Measurements from ENCODE around the gene ZC3H12A. TPM values are rescaled to one million over a fixed set of nuclear protein-coding genes. Genes with fewer than 3 reads are reported as not detected.

Gene ZC3H12A
- total RNA-seq, 1 experiment from 2014 or later = 6.7 TPM

DNA sequence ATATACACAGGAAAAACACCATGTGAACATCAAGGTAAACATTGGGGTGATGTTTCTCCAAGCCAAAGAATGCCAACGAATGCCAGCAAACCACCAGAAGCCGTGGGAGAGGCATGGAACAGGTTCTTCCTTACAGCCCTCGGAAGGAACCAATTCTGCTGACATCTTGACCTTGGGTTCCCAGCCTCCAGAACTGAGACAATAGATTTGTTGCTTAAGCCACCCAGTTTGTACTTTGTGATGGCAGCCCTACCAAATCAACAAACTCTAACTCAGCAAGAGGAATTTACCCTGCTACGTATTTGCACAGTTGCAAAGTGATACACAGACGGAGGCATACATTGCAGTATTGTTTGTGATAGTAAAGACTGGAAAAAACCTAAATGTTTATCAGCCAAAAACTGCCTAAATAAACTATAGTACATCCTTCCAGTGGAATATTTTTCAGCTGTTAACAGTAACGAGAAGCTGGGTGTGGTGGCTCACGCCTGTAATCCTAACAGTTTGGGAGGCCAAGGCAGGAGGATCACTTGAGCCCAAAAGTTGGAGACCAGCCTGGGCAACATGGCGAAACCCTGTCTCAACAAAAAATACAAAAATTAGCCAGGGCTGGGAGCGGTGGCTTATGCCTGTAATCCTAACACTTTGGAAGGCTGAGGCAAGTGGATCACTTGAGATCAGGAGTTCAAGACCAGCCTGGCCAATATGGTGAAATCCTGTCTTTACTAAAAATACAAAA is 12.5 kb upstream of the ZC3H12A start:
- Histone ChIP-seq H4K5ac (ENCODE audit: insufficient read length, low read depth, low read length) (no peak overlapping the region), H3K27me3 (ENCODE audit: insufficient read depth, low read length) (no peaks in the 10 kb centered on the region), H2BK20ac (ENCODE audit: low read depth, low read length, poor library complexity, severe bottlenecking) (no peak overlapping the region), H2AFZ (ENCODE audit: low read length) (no peak overlapping the region), H3K23me2 (ENCODE audit: insufficient read length, low read depth, low read length, poor library complexity, severe bottlenecking) (no peaks in the 10 kb centered on the region), H3K9ac (ENCODE audit: extremely low read depth, insufficient read length, low read length) (no peak overlapping the region), H2AK5ac (ENCODE audit: insufficient read length, low read length) (no peak overlapping the region), H3K4ac (ENCODE audit: low read depth, low read length) (no peak overlapping the region), H3K56ac (ENCODE audit: insufficient read length, low read depth, low read length) (no peak overlapping the region), H3K27ac (ENCODE audit: insufficient read length, low read depth, low read length) (no peak overlapping the region), H3K14ac (ENCODE audit: insufficient read depth, low read length) (no peak overlapping the region), H3K79me2 (ENCODE audit: insufficient read depth, low read length) (no peaks in the 10 kb centered on the region), H2BK120ac (ENCODE audit: low read depth, low read length, poor library complexity, severe bottlenecking) (no peak overlapping the region), H3K4me1 (ENCODE audit: insufficient read depth, low read length) (no peaks in the 10 kb centered on the region), H2BK5ac (ENCODE audit: insufficient read length, low read length) (no peak overlapping the region), H3K4me2 (ENCODE audit: insufficient read depth, insufficient read length, low read length) (no peak overlapping the region), H3K9me3 (ENCODE audit: control insufficient read depth, low read depth, low read length) (no peaks in the 10 kb centered on the region), H3K79me1 (ENCODE audit: insufficient read depth, low read depth, low read length, poor library complexity, severe bottlenecking) (no peaks in the 10 kb centered on the region), H3K23ac (ENCODE audit: insufficient read length, low read depth, low read length) (no peak overlapping the region), H4K20me1 (ENCODE audit: control insufficient read depth, insufficient read depth, insufficient read length) (no peaks in the 10 kb centered on the region), H4K91ac (ENCODE audit: insufficient read length, low read depth, low read length) (no peak overlapping the region), H2BK15ac (ENCODE audit: low read depth, low read length) (no peak overlapping the region), H4K8ac (replicated peaks; ENCODE audit: insufficient read length, low read depth, low read length) (no peak overlapping the region), H3T11ph (ENCODE audit: low read length) (no peak overlapping the region), H3K18ac (ENCODE audit: insufficient read length, low read depth, low read length) (no peak overlapping the region), H2BK12ac (ENCODE audit: insufficient read length, low read depth, low read length) (no peak overlapping the region)
- no peak overlapping the region for H3K27ac Mint-ChIP-seq
- H3K36me3 Mint-ChIP-seq (ENCODE audit: insufficient read depth in 1 of 3, low read depth in 3 of 3) = no peaks in the 10 kb centered on the region
- no peak overlapping the region for H3K4me3 Mint-ChIP-seq
- peaks cover 0 to 9% of the 10 kb centered on the region in 2 experiments; a peak in 1 of 4 replicates for H3K4me1 Mint-ChIP-seq
- WGBS (ENCODE audit: extremely low coverage, insufficient read length, low lambda C conversion rate) = no CpG with 5 or more reads among the region's 9 CpGs
- no peak for DNase-seq
- no peaks in the 10 kb centered on the region; a peak in 1 of 5 replicates for H3K9me3 Mint-ChIP-seq
- TF ChIP-seq, protein P1, sequence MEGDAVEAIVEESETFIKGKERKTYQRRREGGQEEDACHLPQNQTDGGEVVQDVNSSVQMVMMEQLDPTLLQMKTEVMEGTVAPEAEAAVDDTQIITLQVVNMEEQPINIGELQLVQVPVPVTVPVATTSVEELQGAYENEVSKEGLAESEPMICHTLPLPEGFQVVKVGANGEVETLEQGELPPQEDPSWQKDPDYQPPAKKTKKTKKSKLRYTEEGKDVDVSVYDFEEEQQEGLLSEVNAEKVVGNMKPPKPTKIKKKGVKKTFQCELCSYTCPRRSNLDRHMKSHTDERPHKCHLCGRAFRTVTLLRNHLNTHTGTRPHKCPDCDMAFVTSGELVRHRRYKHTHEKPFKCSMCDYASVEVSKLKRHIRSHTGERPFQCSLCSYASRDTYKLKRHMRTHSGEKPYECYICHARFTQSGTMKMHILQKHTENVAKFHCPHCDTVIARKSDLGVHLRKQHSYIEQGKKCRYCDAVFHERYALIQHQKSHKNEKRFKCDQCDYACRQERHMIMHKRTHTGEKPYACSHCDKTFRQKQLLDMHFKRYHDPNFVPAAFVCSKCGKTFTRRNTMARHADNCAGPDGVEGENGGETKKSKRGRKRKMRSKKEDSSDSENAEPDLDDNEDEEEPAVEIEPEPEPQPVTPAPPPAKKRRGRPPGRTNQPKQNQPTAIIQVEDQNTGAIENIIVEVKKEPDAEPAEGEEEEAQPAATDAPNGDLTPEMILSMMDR (conservative IDR thresholded peaks at IDR 0.05) = no peak
- no peaks in the 10 kb centered on the region for H3K27me3 Mint-ChIP-seq (ENCODE audit: low read depth)

Data from H9 (cell line).